Immature natural killer cell (primary cell): Measurements from ENCODE around the gene HOXD8. TPM values are rescaled to one million over a fixed set of nuclear protein-coding genes. Genes with fewer than 3 reads are reported as not detected.

ENCODE experiments used
- DNase-seq, 3 donors: peaks; one replicate each; pipeline ENCODE4 v3.0.0; 2022; ENCODE audit warnings: mixed read lengths in 1 of 3
- H3K27ac Mint-ChIP-seq, 6 donors: one replicate each; pipeline ENCODE4 v1.8.0; 2020; ENCODE audit warnings: mixed read lengths in 6 of 6, mild to moderate bottlenecking in 5 of 6, inconsistent platforms in 4 of 6, moderate library complexity in 3 of 6
- H3K27me3 Mint-ChIP-seq, 3 donors: one replicate each; pipeline ENCODE4 v1.8.0; 2020 to 2021; ENCODE audit warnings: low read depth in 3 of 3, mild to moderate bottlenecking in 3 of 3, mixed read lengths in 3 of 3, moderate library complexity in 3 of 3, inconsistent platforms in 1 of 3
- H3K36me3 Mint-ChIP-seq, 3 donors: one replicate each; pipeline ENCODE4 v1.8.0; 2020; ENCODE audit warnings: mixed read lengths in 3 of 3, inconsistent platforms in 2 of 3, mild to moderate bottlenecking in 2 of 3
- H3K4me1 Mint-ChIP-seq, 2 donors: one replicate each; pipeline ENCODE4 v1.8.0; 2020; ENCODE audit warnings: inconsistent platforms in 2 of 2, mild to moderate bottlenecking in 2 of 2, mixed read lengths in 2 of 2, moderate library complexity in 1 of 2
- H3K4me3 Mint-ChIP-seq, 5 donors: one replicate each; pipeline ENCODE4 v1.8.0; 2020; ENCODE audit warnings: mild to moderate bottlenecking in 5 of 5, mixed read lengths in 5 of 5, inconsistent platforms in 3 of 5, moderate library complexity in 3 of 5
- H3K9me3 Mint-ChIP-seq, 6 donors: one replicate each; pipeline ENCODE4 v1.8.0; 2020; ENCODE audit warnings: mild to moderate bottlenecking in 6 of 6, mixed read lengths in 6 of 6, inconsistent platforms in 4 of 6, moderate library complexity in 3 of 6
- polyA plus RNA-seq, 3 donors: library from polyadenylated mRNA; unstranded; fragments of 300-500 nt; fragmentation: Illumina TruSeq; gene quantifications; one replicate each; pipeline ENCODE4 v1.2.3, GENCODE V29; 2021

Gene HOXD8
- polyA plus RNA-seq, 3 donors from 2014 or later, result not detected

DNA sequence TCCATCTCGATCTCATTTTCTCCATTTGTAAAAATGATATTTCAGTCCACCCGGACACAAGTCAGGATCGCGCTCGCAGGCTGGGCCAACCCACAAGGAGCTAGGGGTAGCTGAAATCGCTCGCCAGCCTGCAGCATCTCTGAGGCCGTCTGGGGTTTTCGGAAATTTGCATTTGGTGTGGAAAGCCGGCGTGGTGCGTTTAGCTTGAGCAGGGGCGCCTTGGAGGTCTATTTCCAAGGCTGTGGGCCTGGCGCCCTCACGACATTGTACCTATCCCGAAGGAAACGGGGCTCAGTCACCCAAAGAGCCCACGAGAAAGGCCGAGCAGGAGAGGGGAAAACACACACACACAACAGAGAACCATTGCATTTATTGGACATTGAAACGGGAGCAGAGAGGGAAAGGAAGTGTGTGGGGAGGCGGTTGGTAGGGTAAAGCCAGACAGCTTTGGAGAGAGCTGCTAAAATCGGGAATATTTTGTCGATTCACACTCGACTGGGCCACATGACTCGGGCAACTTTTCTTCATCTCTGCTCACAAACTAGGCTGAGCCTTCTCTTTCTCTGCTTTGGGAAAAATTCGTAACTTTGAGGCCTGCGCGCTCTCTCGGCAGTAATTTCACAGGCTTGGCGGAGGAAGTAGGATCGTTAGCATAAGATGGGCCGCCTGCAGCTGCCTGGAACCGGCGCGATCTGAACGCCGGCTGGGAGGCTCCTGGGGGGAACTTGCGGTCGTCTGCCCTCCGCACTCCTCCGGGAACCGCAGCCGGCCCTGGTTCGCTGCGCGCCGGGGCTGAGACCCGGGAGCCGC, 1.1 kb upstream of the HOXD8 start:
- H3K36me3 Mint-ChIP-seq, result peaks cover 0 to 5% (median 0%) of the 10 kb centered on the region in 3 donors
- H3K27me3 Mint-ChIP-seq, result peaks cover 57 to 79% (median 78%) of the 10 kb centered on the region in 3 donors
- peak overlapping the region; percentile 33 to 64 (median 50) for H3K4me3 Mint-ChIP-seq
- peaks cover 0 to 10% (median 3%) of the 10 kb centered on the region in 6 donors for H3K9me3 Mint-ChIP-seq
- H3K27ac Mint-ChIP-seq, result peak overlapping the region in 3 of 6 donors; percentile 28 to 84 (median 69)
- DNase-seq, result no peak
- peaks cover 32 to 55% of the 10 kb centered on the region in 2 donors for H3K4me1 Mint-ChIP-seq

DNA sequence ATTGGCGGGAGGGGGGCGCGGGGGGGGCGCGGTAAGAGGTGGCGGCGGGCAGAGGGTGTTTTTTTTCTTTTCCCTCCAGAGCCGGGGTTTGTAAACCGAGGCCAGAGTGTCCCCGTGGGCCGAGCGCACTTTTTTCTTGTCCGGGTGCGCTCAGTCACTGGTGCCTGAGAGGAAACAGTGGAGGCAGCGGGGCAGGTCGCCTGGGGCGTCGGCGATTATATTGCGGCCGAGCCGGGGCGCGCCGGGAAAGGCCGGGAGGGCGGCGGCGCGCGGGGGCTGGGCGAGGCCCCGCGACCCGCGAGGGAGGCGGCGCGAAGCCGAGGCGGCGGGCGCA, 275 bp downstream of the HOXD8 start:
- peak overlapping the region; percentile 27 to 63 (median 43) for H3K4me3 Mint-ChIP-seq
- H3K36me3 Mint-ChIP-seq, result peaks cover 0 to 5% (median 0%) of the 10 kb centered on the region in 3 donors
- no peak overlapping the region for H3K27ac Mint-ChIP-seq
- peaks cover 56 to 79% (median 74%) of the 10 kb centered on the region in 3 donors for H3K27me3 Mint-ChIP-seq
- DNase-seq, result no peak
- peaks cover 26 to 50% of the 10 kb centered on the region in 2 donors for H3K4me1 Mint-ChIP-seq
- H3K9me3 Mint-ChIP-seq, result peaks cover 0 to 15% (median 3%) of the 10 kb centered on the region in 6 donors

DNA sequence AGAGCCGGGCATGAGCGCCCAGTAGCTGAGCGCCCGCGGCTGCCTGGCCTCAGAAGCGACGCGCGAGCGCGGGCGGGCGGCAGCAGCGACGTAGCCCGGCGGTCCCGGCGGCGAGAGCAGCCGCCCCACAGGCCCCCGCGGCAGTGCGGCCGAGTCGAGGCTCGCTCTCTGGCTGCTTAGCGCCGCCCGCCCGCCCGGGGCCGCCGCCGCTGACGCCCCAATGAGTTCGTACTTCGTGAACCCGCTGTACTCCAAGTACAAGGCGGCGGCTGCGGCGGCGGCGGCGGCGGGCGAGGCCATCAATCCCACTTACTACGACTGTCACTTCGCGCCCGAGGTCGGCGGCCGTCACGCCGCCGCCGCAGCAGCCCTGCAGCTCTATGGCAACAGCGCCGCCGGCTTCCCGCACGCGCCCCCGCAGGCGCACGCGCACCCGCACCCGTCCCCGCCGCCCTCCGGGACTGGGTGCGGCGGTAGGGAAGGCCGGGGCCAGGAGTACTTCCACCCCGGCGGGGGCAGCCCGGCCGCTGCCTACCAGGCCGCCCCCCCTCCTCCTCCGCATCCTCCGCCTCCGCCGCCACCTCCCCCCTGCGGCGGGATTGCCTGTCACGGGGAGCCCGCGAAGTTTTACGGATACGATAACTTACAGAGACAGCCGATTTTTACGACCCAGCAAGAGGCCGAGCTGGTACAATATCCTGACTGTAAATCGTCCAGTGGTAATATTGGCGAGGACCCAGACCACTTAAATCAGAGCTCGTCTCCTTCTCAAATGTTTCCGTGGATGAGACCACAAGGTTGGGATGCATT, 847 bp downstream of the HOXD8 start:
- Mint-ChIP-seq H3K27ac (peak overlapping the region in 1 of 6 donors; percentile 47), H3K4me1 (peaks cover 27 to 52% of the 10 kb centered on the region in 2 donors), H3K9me3 (peaks cover 0 to 17% (median 4%) of the 10 kb centered on the region in 6 donors), H3K27me3 (peaks cover 58 to 79% (median 76%) of the 10 kb centered on the region in 3 donors), H3K4me3 (peak overlapping the region; percentile 63 to 82 (median 67)), H3K36me3 (peaks cover 0 to 5% (median 0%) of the 10 kb centered on the region in 3 donors)
- DNase-seq, result peak; percentile 38 to 52 (median 45)

DNA sequence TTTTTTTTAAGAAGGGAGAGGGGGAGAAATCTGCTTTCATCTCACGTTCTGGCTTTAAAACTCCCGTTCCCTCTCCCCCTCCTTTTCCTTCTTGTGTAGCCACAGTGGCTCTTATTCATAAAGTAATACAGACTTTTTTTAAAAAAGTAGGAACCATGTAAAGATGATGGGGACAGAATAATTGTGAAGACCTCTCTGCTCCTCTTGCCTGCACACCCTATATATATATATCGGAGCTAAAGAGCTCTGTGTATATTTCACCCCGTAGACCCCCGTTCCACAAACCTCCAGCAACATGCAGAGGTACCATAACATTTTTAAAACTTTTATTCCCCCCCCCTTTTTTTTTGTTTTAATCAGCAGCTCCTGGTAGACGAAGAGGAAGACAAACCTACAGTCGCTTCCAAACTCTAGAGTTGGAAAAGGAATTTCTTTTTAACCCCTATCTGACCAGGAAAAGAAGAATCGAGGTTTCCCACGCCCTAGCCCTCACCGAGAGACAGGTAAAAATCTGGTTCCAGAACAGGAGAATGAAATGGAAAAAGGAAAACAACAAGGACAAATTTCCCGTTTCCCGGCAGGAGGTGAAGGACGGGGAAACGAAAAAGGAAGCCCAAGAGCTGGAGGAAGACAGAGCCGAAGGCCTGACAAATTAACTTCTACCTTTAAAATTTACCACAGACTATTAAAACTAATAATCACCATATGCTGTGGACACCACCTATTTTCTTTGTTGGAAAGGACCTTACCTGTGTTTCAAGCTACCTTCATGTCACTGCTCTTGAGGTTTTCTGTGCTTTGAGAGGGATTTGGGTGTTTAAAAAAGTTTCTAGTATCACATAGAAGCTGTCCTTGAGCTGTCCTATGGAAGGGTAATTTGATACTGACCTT, 1.7 kb downstream of the HOXD8 start:
- DNase-seq, result no peak
- peak overlapping the region; percentile 63 to 98 (median 73) for H3K4me3 Mint-ChIP-seq
- peaks cover 33 to 60% of the 10 kb centered on the region in 2 donors for H3K4me1 Mint-ChIP-seq

DNA sequence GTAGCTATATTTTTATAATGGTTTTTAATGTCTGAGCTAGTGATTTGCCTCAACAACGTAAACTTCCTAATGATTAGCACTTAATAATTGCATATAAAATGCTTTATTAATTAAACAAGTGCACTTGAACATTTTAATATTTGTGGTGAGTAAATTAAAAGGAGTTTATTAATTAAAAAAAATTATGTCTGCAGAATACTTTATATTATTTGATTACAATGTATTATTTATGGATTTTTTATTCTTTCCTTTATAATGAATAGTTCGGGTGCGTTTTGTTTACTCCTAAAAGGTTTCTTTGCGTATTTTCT, 2.3 kb downstream of the HOXD8 start:
- Mint-ChIP-seq H3K36me3 (peaks cover 0 to 5% (median 0%) of the 10 kb centered on the region in 3 donors), H3K27me3 (peaks cover 64 to 78% (median 77%) of the 10 kb centered on the region in 3 donors), H3K4me3 (peak overlapping the region; percentile 80 to 98 (median 86)), H3K4me1 (peaks cover 33 to 59% of the 10 kb centered on the region in 2 donors), H3K27ac (peak overlapping the region in 1 of 6 donors; percentile 39), H3K9me3 (peaks cover 0 to 22% (median 5%) of the 10 kb centered on the region in 6 donors)
- no peak for DNase-seq

More for the DNA sequence above, 1.7 kb downstream of the HOXD8 start:
- Mint-ChIP-seq H3K27me3 (peaks cover 65 to 81% (median 80%) of the 10 kb centered on the region in 3 donors), H3K9me3 (peaks cover 0 to 22% (median 6%) of the 10 kb centered on the region in 6 donors), H3K36me3 (peaks cover 0 to 5% (median 0%) of the 10 kb centered on the region in 3 donors), H3K27ac (peak overlapping the region in 1 of 6 donors; percentile 47)

DNA sequence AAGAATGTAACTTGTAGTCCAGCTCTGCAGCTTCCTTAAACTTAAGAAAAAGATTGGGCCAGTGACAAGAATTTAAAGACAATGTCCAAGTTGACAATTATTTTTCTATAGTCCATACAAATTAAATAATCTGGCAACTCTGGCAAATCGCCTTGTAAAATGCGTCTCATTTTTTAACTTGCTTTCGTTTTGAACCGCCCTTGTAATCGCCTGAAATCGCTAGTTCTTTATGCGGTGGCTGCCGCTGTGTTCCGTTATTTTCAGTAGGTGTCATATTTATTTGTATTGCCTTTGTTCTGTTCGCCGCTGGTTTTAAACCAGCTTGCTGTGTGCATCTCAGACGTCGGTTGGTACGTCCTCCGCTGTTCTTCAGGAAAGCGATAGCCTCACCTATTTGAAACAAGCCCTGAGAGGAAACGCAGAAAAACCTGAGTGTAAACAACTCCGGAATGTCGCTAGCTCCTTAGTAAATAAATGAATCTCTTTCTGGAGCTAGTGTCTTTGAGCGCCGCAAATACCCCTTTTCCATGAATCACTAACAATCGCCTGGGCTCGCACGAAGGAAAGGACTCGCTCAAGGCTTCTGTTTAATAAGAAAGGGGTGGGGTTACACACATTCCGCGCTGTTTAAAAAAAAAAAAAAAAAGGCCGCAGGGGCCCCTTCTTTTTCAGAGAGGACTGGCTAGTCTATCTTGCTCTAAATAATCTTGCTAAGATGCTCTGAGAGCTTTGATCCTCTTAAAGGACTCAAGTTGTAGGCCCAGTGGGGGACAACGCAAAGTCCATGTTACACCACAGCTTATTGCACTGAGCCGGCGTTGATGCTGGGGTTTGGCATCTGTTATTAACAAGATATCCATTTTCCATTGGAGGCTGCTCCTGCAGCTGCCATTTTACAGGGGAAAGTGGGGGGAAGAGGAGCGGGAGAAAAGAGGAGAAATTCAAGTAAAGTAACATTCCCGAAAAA, 3.0 kb downstream of the HOXD8 start:
- H3K4me1 Mint-ChIP-seq, result peaks cover 34 to 57% of the 10 kb centered on the region in 2 donors
- H3K27me3 Mint-ChIP-seq, result peaks cover 65 to 77% (median 74%) of the 10 kb centered on the region in 3 donors
- DNase-seq, result peak in 1 of 3 donors; percentile 32
- peaks cover 0 to 5% (median 0%) of the 10 kb centered on the region in 3 donors for H3K36me3 Mint-ChIP-seq
- H3K27ac Mint-ChIP-seq, result peak overlapping the region in 1 of 6 donors; percentile 39
- peaks cover 0 to 22% (median 5%) of the 10 kb centered on the region in 6 donors for H3K9me3 Mint-ChIP-seq
- peak overlapping the region; percentile 80 to 98 (median 86) for H3K4me3 Mint-ChIP-seq

DNA sequence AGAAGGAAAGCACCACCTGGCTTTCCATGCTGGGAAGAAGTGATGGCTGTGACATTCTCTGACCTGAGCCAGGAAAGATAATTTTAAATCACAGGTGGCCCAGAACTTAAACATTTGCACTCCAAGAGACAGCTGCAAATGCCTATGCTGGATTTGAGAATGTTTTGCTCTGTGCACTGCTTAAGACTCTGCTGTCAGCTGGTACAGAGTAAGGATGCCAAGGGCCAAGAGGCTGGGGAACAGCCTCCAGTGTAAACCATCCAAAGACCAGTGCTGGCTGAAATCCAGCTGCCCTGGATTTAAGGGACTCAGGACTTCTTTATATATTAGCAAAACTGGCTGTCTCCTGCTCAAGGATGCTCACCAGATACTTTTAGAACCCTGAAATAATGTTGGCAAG, 3.9 kb downstream of the HOXD8 start:
- Mint-ChIP-seq H3K4me1 (peaks cover 30 to 53% of the 10 kb centered on the region in 2 donors), H3K27ac (no peak overlapping the region)

DNA sequence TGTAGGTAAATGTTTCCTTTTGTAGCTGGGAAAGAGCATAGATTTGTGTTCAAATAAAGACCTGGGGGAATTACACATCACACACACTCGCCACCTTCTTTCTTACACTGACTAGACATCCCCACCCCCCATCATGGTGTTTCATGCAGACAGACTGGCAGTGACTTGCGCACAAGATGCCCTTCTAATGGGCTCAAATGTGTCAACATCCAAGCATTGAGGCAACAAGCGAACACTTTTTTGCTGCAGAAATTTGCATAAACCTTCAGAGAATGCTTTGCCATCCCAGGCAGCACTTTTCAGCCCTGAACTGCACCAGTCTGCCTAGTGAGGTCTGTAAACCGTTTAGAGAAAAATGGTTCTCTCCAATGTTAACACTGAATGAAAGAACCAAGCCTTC, 4.5 kb downstream of the HOXD8 start:
- no peak for DNase-seq
- Mint-ChIP-seq H3K4me1 (peaks cover 30 to 53% of the 10 kb centered on the region in 2 donors), H3K36me3 (peaks cover 0 to 5% (median 3%) of the 10 kb centered on the region in 3 donors), H3K4me3 (no peak overlapping the region), H3K9me3 (peaks cover 5 to 30% (median 8%) of the 10 kb centered on the region in 6 donors), H3K27ac (no peak overlapping the region), H3K27me3 (peaks cover 67 to 76% (median 70%) of the 10 kb centered on the region in 3 donors)

More for the DNA sequence above, 3.9 kb downstream of the HOXD8 start:
- H3K9me3 Mint-ChIP-seq, result peaks cover 2 to 24% (median 6%) of the 10 kb centered on the region in 6 donors
- peaks cover 67 to 77% (median 68%) of the 10 kb centered on the region in 3 donors for H3K27me3 Mint-ChIP-seq
- no peak for DNase-seq
- H3K4me3 Mint-ChIP-seq, result peak overlapping the region in 1 of 5 donors; percentile 8
- peaks cover 0 to 5% (median 1%) of the 10 kb centered on the region in 3 donors for H3K36me3 Mint-ChIP-seq

DNA sequence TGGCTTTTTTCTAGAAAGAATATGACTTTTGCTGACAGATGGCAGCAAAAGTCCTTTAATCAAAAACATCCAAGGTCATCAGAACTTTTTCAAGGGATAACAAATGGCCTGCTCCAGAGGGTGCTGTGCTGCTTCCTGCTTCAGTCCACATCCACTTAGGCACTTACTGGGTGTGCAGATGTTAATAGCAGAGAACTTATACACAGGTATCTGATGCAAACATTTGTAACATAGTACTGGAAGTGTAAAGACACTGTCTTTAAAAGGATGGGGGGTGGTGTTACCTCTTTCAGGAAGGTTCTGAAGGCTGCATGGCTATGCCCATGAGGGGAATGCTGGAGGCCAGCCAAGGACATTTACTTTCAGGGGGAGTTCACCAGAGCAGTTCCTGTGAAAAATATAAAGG, 5.5 kb downstream of the HOXD8 start:
- DNase-seq, result no peak
- Mint-ChIP-seq H3K4me3 (no peak overlapping the region), H3K27me3 (peaks cover 69 to 78% (median 72%) of the 10 kb centered on the region in 3 donors), H3K27ac (no peak overlapping the region), H3K4me1 (peaks cover 32 to 54% of the 10 kb centered on the region in 2 donors), H3K36me3 (peaks cover 0 to 5% (median 3%) of the 10 kb centered on the region in 3 donors), H3K9me3 (peaks cover 7 to 40% (median 10%) of the 10 kb centered on the region in 6 donors)

DNA sequence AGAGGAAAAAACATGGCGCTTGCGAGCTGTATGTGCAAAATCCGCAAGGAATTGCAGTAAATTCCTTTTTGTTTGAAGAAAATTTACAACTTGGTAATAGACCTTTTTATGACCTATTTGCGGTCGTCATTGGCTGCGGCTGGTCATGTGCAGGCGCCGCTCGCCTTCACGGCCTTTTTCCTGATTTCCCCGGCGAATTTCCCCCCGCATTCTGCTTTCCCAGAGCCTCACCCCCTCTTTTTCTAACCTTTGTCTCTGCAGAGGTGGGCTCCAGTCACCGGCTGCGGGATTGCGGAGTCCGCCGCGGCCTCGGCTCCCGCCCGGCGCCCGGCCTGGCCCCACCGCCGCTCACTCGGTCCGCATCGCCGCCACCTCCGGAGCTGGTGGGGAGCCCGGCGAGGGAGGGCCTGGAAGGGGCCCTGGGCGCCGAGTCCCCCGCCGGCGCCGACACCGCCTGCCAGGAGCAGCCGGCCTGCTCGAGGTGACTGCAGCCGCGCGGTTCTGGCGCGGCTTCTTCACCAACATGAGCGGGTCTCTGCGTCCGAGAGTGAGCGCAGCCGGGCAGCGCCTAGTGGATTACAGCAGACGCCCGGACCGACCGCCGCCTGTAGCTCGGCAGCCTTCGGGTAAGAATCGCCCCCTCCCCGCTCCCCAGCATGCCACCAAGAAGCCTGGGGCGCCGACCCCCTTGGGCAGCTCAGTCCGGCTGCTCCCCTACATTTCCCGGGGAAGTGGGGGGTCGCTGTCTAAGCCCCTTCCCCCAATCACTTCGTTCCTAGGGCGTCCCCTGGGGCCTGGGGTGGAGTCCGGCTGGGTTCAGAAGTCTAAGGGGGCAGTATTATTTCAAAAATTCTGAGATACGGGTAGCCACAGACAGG, 7.1 kb downstream of the HOXD8 start:
- Mint-ChIP-seq H3K4me3 (peak overlapping the region in 3 of 5 donors; percentile 33 to 49 (median 46)), H3K27ac (no peak overlapping the region), H3K27me3 (peaks cover 63 to 72% (median 66%) of the 10 kb centered on the region in 3 donors), H3K9me3 (peaks cover 5 to 46% (median 11%) of the 10 kb centered on the region in 6 donors), H3K4me1 (peaks cover 29 to 50% of the 10 kb centered on the region in 2 donors), H3K36me3 (peaks cover 0 to 5% (median 3%) of the 10 kb centered on the region in 3 donors)
- no peak for DNase-seq

DNA sequence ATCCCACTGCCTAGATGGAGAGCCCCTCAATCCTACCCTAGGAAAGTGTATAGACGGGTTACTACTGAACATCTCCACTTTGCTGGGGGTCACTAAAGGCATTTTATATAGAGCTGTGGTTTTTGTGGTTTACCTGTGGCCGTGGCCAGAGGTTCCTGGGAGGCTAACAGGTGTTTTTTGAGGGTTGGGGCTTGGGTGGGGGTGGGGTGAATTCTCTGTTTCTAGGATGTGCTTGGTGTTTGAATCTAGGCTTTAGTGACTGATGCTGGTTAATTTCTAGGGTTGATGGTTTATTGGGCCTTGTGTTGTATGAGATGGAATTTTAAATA, 7.7 kb downstream of the HOXD8 start:
- no peak overlapping the region for H3K27ac Mint-ChIP-seq
- peaks cover 27 to 44% of the 10 kb centered on the region in 2 donors for H3K4me1 Mint-ChIP-seq
- peaks cover 5 to 45% (median 11%) of the 10 kb centered on the region in 6 donors for H3K9me3 Mint-ChIP-seq
- DNase-seq, result no peak
- H3K36me3 Mint-ChIP-seq, result peaks cover 0 to 3% (median 2%) of the 10 kb centered on the region in 3 donors
- H3K27me3 Mint-ChIP-seq, result peaks cover 60 to 70% (median 61%) of the 10 kb centered on the region in 3 donors
- no peak overlapping the region for H3K4me3 Mint-ChIP-seq
